ENCODE results near the gene HNRNPC.

DNA sequence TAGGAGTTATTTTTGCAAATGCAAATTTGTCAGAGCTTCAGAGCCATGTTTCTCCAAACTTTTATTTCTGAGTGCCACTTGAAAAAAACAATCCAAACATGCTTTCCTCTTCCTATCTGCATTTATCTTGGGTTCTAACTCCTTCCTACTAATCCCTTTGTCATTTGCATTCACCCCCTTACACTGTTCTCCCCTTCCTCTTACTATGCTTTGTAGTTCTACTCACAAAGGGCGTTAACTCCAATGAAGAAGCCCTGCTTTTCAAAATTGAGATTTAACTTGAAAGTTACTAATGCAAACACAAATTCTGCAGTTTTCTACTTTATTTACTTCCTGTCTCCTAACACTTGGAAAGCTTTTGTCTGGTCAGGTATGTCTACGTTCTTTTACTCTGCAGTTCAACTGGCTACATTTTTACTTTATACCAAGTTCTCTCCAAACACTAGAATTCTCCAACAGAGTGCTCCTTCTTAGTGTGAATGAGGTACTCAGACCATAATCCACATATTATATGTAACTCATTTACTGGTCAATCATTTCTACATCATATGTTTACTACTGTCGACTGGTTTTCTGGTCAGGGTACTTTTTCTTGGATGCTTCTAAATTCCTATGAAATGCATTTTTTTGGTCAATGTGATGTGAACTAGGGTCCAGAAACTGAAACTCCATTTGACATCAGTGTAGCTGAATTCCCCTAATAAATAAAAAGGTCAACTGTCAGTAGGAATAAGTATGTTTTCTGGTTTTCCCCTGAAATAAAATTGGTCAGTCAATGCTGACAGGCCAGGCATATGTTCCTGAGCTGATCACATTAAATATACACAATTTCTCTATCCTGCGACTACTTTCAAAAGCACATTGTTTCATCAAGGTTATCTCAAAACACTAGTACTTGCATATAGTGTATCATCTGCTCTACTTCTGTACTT, 62.2 kb downstream of the HNRNPC start:
- TF ChIP-seq POLR2A (IDR thresholded peaks at IDR 0.05; ENCODE audit: low read depth) (no peak), POLR2AphosphoS5 (IDR thresholded peaks at IDR 0.05) (no peak), EP300 (IDR thresholded peaks at IDR 0.05) (no peak)
- TF ChIP-seq, protein P1, sequence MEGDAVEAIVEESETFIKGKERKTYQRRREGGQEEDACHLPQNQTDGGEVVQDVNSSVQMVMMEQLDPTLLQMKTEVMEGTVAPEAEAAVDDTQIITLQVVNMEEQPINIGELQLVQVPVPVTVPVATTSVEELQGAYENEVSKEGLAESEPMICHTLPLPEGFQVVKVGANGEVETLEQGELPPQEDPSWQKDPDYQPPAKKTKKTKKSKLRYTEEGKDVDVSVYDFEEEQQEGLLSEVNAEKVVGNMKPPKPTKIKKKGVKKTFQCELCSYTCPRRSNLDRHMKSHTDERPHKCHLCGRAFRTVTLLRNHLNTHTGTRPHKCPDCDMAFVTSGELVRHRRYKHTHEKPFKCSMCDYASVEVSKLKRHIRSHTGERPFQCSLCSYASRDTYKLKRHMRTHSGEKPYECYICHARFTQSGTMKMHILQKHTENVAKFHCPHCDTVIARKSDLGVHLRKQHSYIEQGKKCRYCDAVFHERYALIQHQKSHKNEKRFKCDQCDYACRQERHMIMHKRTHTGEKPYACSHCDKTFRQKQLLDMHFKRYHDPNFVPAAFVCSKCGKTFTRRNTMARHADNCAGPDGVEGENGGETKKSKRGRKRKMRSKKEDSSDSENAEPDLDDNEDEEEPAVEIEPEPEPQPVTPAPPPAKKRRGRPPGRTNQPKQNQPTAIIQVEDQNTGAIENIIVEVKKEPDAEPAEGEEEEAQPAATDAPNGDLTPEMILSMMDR (IDR thresholded peaks at IDR 0.05), result no peak

Data from esophagus muscularis mucosa (tissue), 4 donors.